DOHH2 (cell line): ENCODE measurements around the gene COA5.

Experiments used
- H3F3A ChIP-seq: fragments of 200-600 bp; sonication (generic), shearing (Covaris generic); 2 replicates; pipeline ENCODE4 v1.6.0; 2016; ENCODE audit warnings: antibody characterized with exemption, mild to moderate bottlenecking; ENCODE audit not compliant: control insufficient read depth, insufficient read depth
- H3K27ac ChIP-seq: fragments of 200-600 bp; sonication (generic); 2 replicates; pipeline ENCODE4 v1.5.1; 2014; ENCODE audit warnings: low read depth, mild to moderate bottlenecking, low read length, moderate library complexity
- H3K27me3 ChIP-seq: fragments of 200-600 bp; sonication (generic); 2 replicates; pipeline ENCODE4 v1.6.1; 2014; ENCODE audit warnings: mild to moderate bottlenecking, low read length, mixed read lengths; ENCODE audit not compliant: control insufficient read depth
- H3K36me3 ChIP-seq: fragments of 200-600 bp; sonication (generic); 2 replicates; pipeline ENCODE4 v1.6.1; 2014; ENCODE audit warnings: mild to moderate bottlenecking, low read length, moderate library complexity, mixed read lengths; ENCODE audit not compliant: control insufficient read depth
- H3K4me1 ChIP-seq: fragments of 200-600 bp; sonication (generic); 2 replicates; pipeline ENCODE4 v1.6.1; 2014; ENCODE audit warnings: mild to moderate bottlenecking, low read length, mixed read lengths; ENCODE audit not compliant: control insufficient read depth
- H3K4me2 ChIP-seq: fragments of 200-600 bp; sonication (generic); 2 replicates; pipeline ENCODE4 v1.6.0; 2014; ENCODE audit warnings: mild to moderate bottlenecking, low read length, moderate library complexity
- H3K4me3 ChIP-seq: fragments of 200-600 bp; sonication (generic); 2 replicates; pipeline ENCODE4 v1.5.1; 2014; ENCODE audit warnings: mild to moderate bottlenecking, low read length, mixed read lengths
- H3K79me2 ChIP-seq: fragments of 200-600 bp; sonication (generic); 2 replicates; pipeline ENCODE4 v1.6.1; 2014; ENCODE audit warnings: mild to moderate bottlenecking, low read length, mixed read lengths; ENCODE audit not compliant: control insufficient read depth
- H3K9me2 ChIP-seq: fragments of 200-600 bp; sonication (generic); replicated peaks from 2 replicates; pipeline ENCODE4 v1.6.1; 2014; ENCODE audit warnings: mild to moderate bottlenecking, low read length, mixed read lengths; ENCODE audit not compliant: control insufficient read depth
- H3K9me3 ChIP-seq: fragments of 200-600 bp; sonication (generic); 2 replicates; pipeline ENCODE4 v1.6.1; 2014; ENCODE audit warnings: antibody characterized with exemption, low read length, mixed read lengths; ENCODE audit not compliant: control insufficient read depth, insufficient read depth
- H4K20me1 ChIP-seq: fragments of 200-600 bp; sonication (generic); 2 replicates; pipeline ENCODE4 v1.6.0; 2014; ENCODE audit warnings: low read depth, mild to moderate bottlenecking, antibody characterized with exemption, low read length, moderate library complexity; ENCODE audit not compliant: control insufficient read depth, insufficient read depth
- CTCF ChIP-seq: fragments of 200-600 bp; sonication (generic); IDR thresholded peaks from one replicate; pipeline ENCODE4 v1.5.1; 2014; ENCODE audit warnings: antibody characterized with exemption, mild to moderate bottlenecking, low read depth, low read length; ENCODE audit not compliant: poor library complexity, severe bottlenecking
- EZH2phosphoT487 ChIP-seq: fragments of 200-600 bp; sonication (generic); IDR thresholded peaks from 2 replicates; pipeline ENCODE4 v1.6.1; 2017; ENCODE audit warnings: borderline replicate concordance, mild to moderate bottlenecking, antibody characterized with exemption, low read length, moderate library complexity, mixed read lengths

The COA5 gene

DNA sequence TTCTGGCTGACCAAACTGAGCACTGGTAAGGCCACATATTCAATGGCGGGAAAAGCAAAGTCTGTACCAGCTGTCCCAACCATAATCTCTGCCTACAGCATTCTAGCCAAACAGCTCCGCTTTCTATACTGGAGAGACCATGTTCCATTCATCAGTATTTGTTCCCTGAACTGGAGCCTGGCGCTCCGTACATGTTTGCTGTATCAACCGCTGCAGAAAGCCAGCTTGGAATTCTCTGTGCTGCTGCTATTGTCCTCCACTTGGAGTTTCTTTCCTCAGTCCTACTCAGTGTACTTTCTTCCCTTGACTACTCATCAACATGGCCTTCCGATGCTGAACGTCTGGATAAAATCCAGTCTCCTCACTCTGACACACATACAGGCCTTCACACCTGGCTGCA, 1.9 kb downstream of the COA5 start:
- Histone ChIP-seq H4K20me1 (no peaks in the 10 kb centered on the region), H3K27ac (no peak overlapping the region), H3K9me2 (no peaks in the 10 kb centered on the region), H3K4me1 (peaks cover 33% of the 10 kb centered on the region), H3K27me3 (no peaks in the 10 kb centered on the region), H3K79me2 (peaks cover 64% of the 10 kb centered on the region), H3K4me2 (peak overlapping the region; percentile 91), H3K9me3 (no peaks in the 10 kb centered on the region), H3K4me3 (peak overlapping the region; percentile 82), H3K36me3 (peaks cover 52% of the 10 kb centered on the region), H3F3A (no peaks in the 10 kb centered on the region)
- TF ChIP-seq EZH2phosphoT487 = no peak
- no peak for TF ChIP-seq CTCF

DNA sequence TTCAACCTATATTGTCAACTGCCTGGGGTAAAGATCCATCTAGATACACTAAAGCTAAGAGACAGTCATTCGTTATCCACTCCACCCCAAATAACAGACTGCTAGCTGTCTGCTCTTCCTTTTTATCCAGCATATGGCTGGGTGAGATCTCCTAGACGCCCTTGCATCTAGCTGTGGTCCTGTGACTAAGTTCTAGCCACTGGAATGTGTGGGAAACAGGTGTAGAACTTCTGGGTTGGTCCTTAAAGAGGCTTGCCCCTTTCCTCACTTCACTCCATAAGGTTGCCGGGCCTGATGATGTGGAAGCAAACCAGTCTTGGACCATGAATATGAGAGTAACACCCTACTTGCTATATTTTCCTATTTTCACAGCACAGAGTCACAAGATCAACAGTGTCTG, 3.2 kb downstream of the COA5 start:
- H3K4me3 ChIP-seq = no peak overlapping the region
- H3K27ac ChIP-seq = no peak overlapping the region
- H3K9me3 ChIP-seq = no peaks in the 10 kb centered on the region
- H4K20me1 ChIP-seq = no peaks in the 10 kb centered on the region
- peaks cover 22% of the 10 kb centered on the region for H3K4me1 ChIP-seq
- H3K27me3 ChIP-seq = no peaks in the 10 kb centered on the region
- H3K36me3 ChIP-seq = peaks cover 49% of the 10 kb centered on the region
- H3K79me2 ChIP-seq = peaks cover 54% of the 10 kb centered on the region
- H3K4me2 ChIP-seq = no peak overlapping the region
- TF ChIP-seq EZH2phosphoT487 = no peak
- TF ChIP-seq CTCF = no peak
- H3F3A ChIP-seq = no peaks in the 10 kb centered on the region
- H3K9me2 ChIP-seq = no peaks in the 10 kb centered on the region

DNA sequence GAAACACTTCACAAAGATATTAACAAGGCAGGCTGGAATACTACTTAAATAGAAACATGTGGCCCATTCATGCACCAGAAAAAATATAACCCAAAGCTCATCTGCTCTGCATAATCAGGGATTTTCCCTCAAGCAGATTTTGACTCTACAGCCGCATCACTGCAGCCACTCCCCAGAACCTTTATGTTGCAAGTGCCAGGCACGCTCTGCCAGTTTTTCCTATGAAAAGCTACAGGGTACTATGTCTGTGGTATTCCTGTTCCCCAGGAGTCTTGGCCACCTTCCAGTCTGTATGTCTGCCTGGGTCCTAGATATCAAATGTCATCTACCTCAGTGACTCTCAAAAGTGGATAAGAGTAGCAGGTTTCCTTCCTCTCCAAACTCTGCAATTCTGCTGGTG, 3.8 kb downstream of the COA5 start:
- Histone ChIP-seq H3F3A (no peaks in the 10 kb centered on the region), H3K79me2 (peaks cover 49% of the 10 kb centered on the region), H3K27ac (no peak overlapping the region), H3K4me3 (no peak overlapping the region), H3K36me3 (peaks cover 49% of the 10 kb centered on the region), H3K4me1 (peaks cover 17% of the 10 kb centered on the region), H3K9me2 (no peaks in the 10 kb centered on the region), H4K20me1 (no peaks in the 10 kb centered on the region), H3K4me2 (no peak overlapping the region), H3K27me3 (no peaks in the 10 kb centered on the region), H3K9me3 (no peaks in the 10 kb centered on the region)
- TF ChIP-seq CTCF = no peak
- TF ChIP-seq EZH2phosphoT487 = no peak

DNA sequence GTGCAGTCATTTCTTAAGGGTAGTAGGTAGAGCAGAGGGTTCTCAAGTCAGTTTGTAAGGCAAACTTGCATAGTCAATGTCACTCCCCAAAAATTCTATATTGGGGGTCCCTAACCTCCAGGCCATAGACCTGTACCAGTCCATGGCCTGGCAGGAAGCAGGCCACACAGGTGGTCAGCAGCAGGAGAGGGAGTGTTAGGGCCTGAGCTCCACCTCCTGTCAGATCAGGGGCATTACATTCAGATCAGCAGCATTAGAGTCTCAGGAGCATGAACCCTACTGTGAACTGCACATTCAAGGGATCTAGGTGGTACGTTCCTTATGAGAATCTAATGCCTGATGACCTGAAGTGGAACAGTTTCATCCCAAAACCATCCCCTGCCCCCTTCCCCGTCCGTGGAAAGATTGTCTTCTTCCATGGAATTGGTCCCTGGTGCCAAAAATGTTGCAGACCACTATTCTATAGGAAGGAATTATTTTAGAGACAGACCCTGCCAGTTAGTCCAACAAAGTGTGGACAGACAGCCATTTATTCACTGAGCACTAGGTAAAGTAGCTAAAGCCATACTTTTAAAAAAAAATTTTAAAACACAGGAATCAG, 6.7 kb downstream of the COA5 start:
- Histone ChIP-seq H3K36me3 (peaks cover 66% of the 10 kb centered on the region), H3K9me3 (no peaks in the 10 kb centered on the region)

More for the DNA sequence above, 6.7 kb downstream of the COA5 start:
- peaks cover 3% of the 10 kb centered on the region for H3K4me1 ChIP-seq
- H3K4me2 ChIP-seq = no peak overlapping the region
- H3K27ac ChIP-seq = no peak overlapping the region
- TF ChIP-seq CTCF (peak; percentile 74), EZH2phosphoT487 (no peak)
- H3K9me2 ChIP-seq = no peaks in the 10 kb centered on the region
- no peak overlapping the region for H3K4me3 ChIP-seq
- H3K27me3 ChIP-seq = no peaks in the 10 kb centered on the region
- no peaks in the 10 kb centered on the region for H3F3A ChIP-seq
- H3K79me2 ChIP-seq = peaks cover 21% of the 10 kb centered on the region
- no peaks in the 10 kb centered on the region for H4K20me1 ChIP-seq
